ENCODE measurements around the gene OR1F1. TPM values are rescaled to one million over a fixed set of nuclear protein-coding genes. Genes with fewer than 3 reads are reported as not detected.

The OR1F1 gene
- total RNA-seq, 1 experiment from 2014 or later, result 0.44 TPM

- no peak overlapping the region for H3K4me3 Mint-ChIP-seq
- ATAC-seq (no peak), DNase-seq (ENCODE audit: low spot score) (no peak)
- H3K36me3 Mint-ChIP-seq, result peaks cover 7% of the 10 kb centered on the region; the same call in 1 of the 2 replicates
- ChIA-PET POLR2A (no interaction called here), CTCF (interaction anchor here (3.8 kb wide), 1 partner anchor 13 kb away, joined by 30 read pairs; no protein-coding TSS in a partner anchor)
- no peaks in the 10 kb centered on the region for H3K9me3 Mint-ChIP-seq
- TF ChIP-seq HMGA2 (CRISPR knock-in tag; IDR thresholded peaks at IDR 0.05) (no peak), ESRRA (CRISPR knock-in tag; IDR thresholded peaks at IDR 0.05; ENCODE audit: borderline replicate concordance) (no peak), ZBTB43 (CRISPR knock-in tag; IDR thresholded peaks at IDR 0.05) (no peak), ZBTB21 (CRISPR knock-in tag; IDR thresholded peaks at IDR 0.05; ENCODE audit: borderline replicate concordance) (no peak), NFYB (CRISPR knock-in tag; conservative IDR thresholded peaks at IDR 0.05; ENCODE audit: low read depth) (no peak)
- 0 out of 2 replicates have a peak overlapping the region, but pooled peaks have one; percentile 33 for H3K27ac Mint-ChIP-seq
- H3K4me1 Mint-ChIP-seq, result no peaks in the 10 kb centered on the region
- H3K27me3 Mint-ChIP-seq (ENCODE audit: low read depth), result peaks cover 4% of the 10 kb centered on the region
Observed at GRCh38 chr16:3142327-3142726, 45.7 kb upstream of the OR1F1 start.

- POLR2A ChIA-PET, result no interaction called here
- CTCF ChIA-PET, result interaction anchor here (3.8 kb wide), 1 partner anchor 13 kb away, joined by 30 read pairs; no protein-coding TSS in a partner anchor
- H3K36me3 Mint-ChIP-seq, result peaks cover 7% of the 10 kb centered on the region; the same call in 1 of the 2 replicates
- ATAC-seq, result no peak
- peaks cover 4% of the 10 kb centered on the region for H3K27me3 Mint-ChIP-seq (ENCODE audit: low read depth)
- no peak overlapping the region for H3K4me3 Mint-ChIP-seq
- H3K9me3 Mint-ChIP-seq, result no peaks in the 10 kb centered on the region
- H3K27ac Mint-ChIP-seq, result no peak overlapping the region
- H3K4me1 Mint-ChIP-seq, result no peaks in the 10 kb centered on the region
- DNase-seq (ENCODE audit: low spot score), result no peak
- TF ChIP-seq TP53 (CRISPR knock-in tag; IDR thresholded peaks at IDR 0.05), result no peak
- TF ChIP-seq ZBTB43 (CRISPR knock-in tag; IDR thresholded peaks at IDR 0.05), result no peak
- TF ChIP-seq EMX1 (CRISPR knock-in tag; IDR thresholded peaks at IDR 0.05), result no peak
- no peak for TF ChIP-seq ETV6 (CRISPR knock-in tag; IDR thresholded peaks at IDR 0.05)
- no peak for TF ChIP-seq ERG (CRISPR knock-in tag; IDR thresholded peaks at IDR 0.05)
- TF ChIP-seq ATF6 (CRISPR knock-in tag; IDR thresholded peaks at IDR 0.05), result no peak
- TF ChIP-seq GTF2I (CRISPR knock-in tag; conservative IDR thresholded peaks at IDR 0.05), result no peak
Observed at GRCh38 chr16:3142770-3143169, 45.2 kb upstream of the OR1F1 start.

DNA sequence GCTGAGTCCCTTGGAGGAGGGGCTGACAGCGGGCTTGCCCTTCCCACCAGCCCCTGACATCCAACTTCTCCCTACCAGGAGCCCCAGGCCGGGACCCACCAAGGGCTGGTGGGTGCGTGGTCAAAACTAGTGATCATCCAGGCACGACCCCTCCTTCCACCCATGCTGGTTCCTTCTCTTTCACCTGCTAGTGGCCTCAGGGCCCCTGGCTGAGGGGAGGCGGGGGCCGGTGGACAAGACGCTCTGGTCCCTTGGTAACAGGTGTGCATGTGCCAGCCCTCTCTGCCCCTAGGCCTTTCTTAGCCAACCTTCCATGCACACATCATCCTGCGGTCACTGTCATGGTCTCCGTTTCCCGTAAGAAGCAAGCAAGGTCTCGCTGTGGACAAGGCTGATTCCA, 44.8 kb upstream of the OR1F1 start:
- Mint-ChIP-seq H3K27me3 (ENCODE audit: low read depth) (peaks cover 6% of the 10 kb centered on the region), H3K9me3 (no peaks in the 10 kb centered on the region), H3K27ac (no peak overlapping the region; the same call in 1 of the 2 replicates), H3K36me3 (peaks cover 7% of the 10 kb centered on the region; the same call in 1 of the 2 replicates), H3K4me3 (no peak overlapping the region), H3K4me1 (no peaks in the 10 kb centered on the region)
- DNase-seq (ENCODE audit: low spot score) (no peak), ATAC-seq (no peak)
- ChIA-PET CTCF (interaction anchor here (0.6 to 3.8 kb wide), 4 partner anchors 8 to 423 kb away, joined by 3 to 30 read pairs (median 8); partner anchors contain the start of gene ZNF213), POLR2A (interaction anchor here (2.2 kb wide), 1 partner anchor 8 kb away, joined by 6 read pairs; the partner anchor contains the start of gene ZNF213)
- TF ChIP-seq, protein P1, sequence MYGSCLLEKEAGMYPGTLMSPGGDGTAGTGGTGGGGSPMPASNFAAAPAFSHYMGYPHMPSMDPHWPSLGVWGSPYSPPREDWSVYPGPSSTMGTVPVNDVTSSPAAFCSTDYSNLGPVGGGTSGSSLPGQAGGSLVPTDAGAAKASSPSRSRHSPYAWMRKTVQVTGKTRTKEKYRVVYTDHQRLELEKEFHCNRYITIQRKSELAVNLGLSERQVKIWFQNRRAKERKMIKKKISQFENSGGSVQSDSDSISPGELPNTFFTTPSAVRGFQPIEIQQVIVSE (CRISPR knock-in tag; IDR thresholded peaks at IDR 0.05; ENCODE audit: borderline replicate concordance), result no peak
- TF ChIP-seq FOXK1 (CRISPR knock-in tag; IDR thresholded peaks at IDR 0.05), result no peak
- no peak for TF ChIP-seq ZNF281 (CRISPR knock-in tag; IDR thresholded peaks at IDR 0.05)
- no peak for TF ChIP-seq ATF1 (CRISPR knock-in tag; IDR thresholded peaks at IDR 0.05)
- no peak for TF ChIP-seq TEAD1 (CRISPR knock-in tag; IDR thresholded peaks at IDR 0.05)
- no peak for TF ChIP-seq E2F4 (CRISPR knock-in tag; IDR thresholded peaks at IDR 0.05; ENCODE audit: borderline replicate concordance, low read depth)

Data from WTC11 (cell line).